Pons (tissue), 1 donor: Measurements from ENCODE around the gene ETAA1.

Source experiments
- DNase-seq: peaks from one replicate; pipeline ENCODE4 v3.0.0-alpha.2; 2016; ENCODE audit warnings: low spot score

ETAA1 gene

GRCh38 chr2:67397143-67397986 lies at the start of gene ETAA1:
ETAA1 (plus strand) TSS chr2:67397333; CDS start chr2:67397449, 116 bp downstream.
- peak; percentile 88 for DNase-seq

- DNase-seq: no peak
These were observed 30.2 kb upstream of the ETAA1 start for GRCh38 chr2:67366832-67367412.

- no peak for DNase-seq
These were observed 22.7 kb upstream of the ETAA1 start for GRCh38 chr2:67374481-67374880.

GRCh38 chr2:67374949-67375348 lies 22.2 kb upstream of the ETAA1 start:
- DNase-seq: no peak

GRCh38 chr2:67378555-67378954 lies 18.6 kb upstream of the ETAA1 start:
- no peak for DNase-seq

GRCh38 chr2:67379048-67379447 lies 18.1 kb upstream of the ETAA1 start:
- no peak for DNase-seq

- no peak for DNase-seq
These were observed 12.9 kb upstream of the ETAA1 start for GRCh38 chr2:67384123-67384822.

GRCh38 chr2:67388680-67389079 lies 8.5 kb upstream of the ETAA1 start:
- DNase-seq: no peak

- DNase-seq: no peak
These were observed 7.8 kb upstream of the ETAA1 start for GRCh38 chr2:67389286-67389685.

GRCh38 chr2:67389788-67390187 lies 7.3 kb upstream of the ETAA1 start:
- DNase-seq: no peak

GRCh38 chr2:67393237-67393636 lies 3.9 kb upstream of the ETAA1 start:
- DNase-seq: no peak

- DNase-seq: no peak
These were observed 2.4 kb upstream of the ETAA1 start for GRCh38 chr2:67394734-67395133.

- DNase-seq: no peak
These were observed 2.0 kb downstream of the ETAA1 start for GRCh38 chr2:67399144-67399543.

GRCh38 chr2:67399831-67400489 lies 2.8 kb downstream of the ETAA1 start:
- no peak for DNase-seq

GRCh38 chr2:67400560-67401485 lies 3.7 kb downstream of the ETAA1 start:
- DNase-seq: no peak

GRCh38 chr2:67408346-67408745 lies 11.2 kb downstream of the ETAA1 start:
- DNase-seq: no peak

- DNase-seq: no peak
These were observed 15.3 kb downstream of the ETAA1 start for GRCh38 chr2:67412424-67412823.

GRCh38 chr2:67414867-67415266 lies 17.7 kb downstream of the ETAA1 start:
- DNase-seq: no peak

- no peak for DNase-seq
These were observed 19.0 kb downstream of the ETAA1 start for GRCh38 chr2:67416136-67416535.

GRCh38 chr2:67423489-67423888 lies 26.4 kb downstream of the ETAA1 start:
- no peak for DNase-seq

- DNase-seq: no peak
These were observed 39.1 kb downstream of the ETAA1 start for GRCh38 chr2:67436221-67436620.
